HG02970 (cell line): ENCODE data around the gene BIRC7.

ENCODE experiments used
- ATAC-seq: cut with Tn5 transposase; IDR thresholded peaks from one replicate; pipeline ENCODE4 v1.9.1; 2021; ENCODE audit warnings: mild to moderate bottlenecking, moderate library complexity, moderate number of reproducible peaks; ENCODE audit not compliant: unreplicated experiment, low FRiP score

The BIRC7 gene

DNA sequence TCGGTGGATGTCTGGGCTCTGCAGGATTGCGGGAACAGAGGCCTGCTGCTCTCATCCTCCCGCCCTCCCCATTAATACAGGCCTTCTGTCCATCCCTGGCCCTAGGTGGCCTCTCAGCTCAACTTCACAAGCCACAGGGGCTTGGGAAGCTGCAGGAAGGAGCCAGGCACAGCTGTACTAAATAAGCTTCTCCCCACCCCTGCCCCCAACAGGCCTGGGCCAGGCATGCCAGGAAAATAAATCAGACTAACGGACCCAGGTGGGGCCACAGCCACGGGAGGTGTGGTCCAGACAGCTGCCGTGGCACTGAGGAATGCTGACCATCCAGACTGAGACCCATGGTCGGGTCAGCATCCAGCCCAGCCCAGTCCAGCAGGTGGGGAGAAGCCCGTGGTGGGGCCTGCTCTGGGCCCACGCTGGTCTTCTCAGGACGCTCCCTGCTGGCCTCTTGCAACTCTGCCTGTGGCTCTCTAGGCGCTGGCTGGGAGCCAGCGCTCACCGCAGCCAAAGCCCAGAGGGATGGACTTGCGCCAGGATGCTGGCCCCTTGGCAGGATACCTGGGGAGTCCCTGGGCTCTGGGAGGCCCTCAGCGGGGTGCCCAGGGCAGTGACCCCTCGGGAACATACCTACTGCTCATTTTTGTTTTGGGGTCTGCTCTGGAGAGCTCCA, 11.2 kb upstream of the BIRC7 start:
- no peak for ATAC-seq

DNA sequence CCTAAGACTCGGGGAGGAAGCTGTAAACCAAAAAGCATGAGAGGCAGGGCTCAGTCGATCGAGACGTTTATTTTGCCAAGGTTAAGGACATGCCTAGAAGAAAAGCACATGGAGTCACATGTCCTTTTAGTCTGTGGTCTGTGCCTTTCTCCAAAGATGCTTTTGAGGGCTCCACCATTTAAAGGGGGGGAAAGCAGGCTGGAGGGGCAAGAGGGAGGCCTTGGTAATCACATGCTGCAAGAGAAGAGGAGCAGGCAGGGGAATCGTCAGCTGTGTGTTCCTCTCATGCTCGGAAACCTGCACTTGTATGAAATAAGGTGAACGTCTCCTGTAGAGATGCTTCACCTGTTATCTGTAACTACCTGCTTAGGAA, 10.6 kb upstream of the BIRC7 start:
- ATAC-seq: no peak

DNA sequence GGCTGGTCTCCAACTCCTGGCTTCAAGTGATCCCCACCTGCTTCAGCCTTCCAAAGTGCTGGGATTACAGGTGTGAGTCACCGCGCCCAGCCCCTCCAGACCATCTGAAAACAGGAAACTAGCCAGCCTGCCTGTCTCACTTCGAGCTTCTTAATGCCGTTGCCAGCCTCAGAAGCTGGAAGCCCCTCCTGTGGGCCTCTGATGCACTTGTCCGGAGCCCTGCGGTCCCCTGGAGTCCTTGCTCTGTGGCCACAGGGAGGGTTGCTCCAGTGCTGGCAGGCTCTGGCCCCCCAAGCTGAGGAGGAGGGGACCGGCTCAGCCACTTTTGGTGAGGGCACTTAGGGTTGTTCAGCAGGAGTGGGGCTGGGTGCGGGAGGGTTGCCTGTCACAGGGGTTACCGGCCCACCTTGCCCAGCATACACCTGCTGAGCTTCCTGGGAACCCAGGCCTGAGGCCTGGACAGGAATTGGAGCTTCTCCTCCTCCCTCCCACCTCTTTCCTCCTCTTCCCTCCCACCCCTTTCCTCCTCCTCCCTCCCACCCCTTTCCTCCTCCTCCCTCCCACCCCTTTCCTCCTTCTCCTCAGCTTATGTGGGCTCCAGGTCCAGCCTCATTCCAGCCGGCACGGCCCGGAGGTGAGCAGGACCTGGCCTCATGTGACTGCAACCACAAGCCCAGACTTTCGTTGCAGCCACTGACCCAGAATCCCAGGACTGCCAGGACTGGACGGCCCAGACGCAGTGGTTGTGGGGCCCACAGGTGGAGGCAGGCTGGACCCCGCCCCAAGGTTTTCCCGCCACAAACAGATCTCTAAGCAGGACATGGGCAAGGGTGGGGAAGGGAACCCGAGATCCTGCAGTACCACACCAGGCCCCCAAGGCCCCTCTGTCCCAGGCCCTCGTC, 9.4 kb upstream of the BIRC7 start:
- ATAC-seq: no peak

DNA sequence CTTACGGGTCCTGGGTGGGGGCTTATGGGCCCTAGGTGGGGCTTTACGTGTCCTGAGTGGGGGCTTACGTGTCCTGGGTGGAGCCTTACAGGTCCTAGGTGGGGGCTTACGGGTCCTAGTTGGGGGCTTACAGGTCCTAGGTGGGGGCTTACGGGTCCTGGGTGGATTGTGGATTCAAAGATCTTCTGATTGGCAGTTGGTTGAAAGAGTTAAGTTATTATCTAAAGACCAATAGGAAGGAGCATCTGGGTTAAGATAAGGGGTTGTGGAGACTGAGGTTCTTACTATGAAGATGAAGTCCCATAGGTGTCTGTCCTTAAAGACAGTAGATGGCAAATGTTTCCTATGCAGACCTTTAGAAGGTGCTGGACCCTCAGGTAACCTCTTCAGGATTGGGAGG, 8.4 kb upstream of the BIRC7 start:
- no peak for ATAC-seq

DNA sequence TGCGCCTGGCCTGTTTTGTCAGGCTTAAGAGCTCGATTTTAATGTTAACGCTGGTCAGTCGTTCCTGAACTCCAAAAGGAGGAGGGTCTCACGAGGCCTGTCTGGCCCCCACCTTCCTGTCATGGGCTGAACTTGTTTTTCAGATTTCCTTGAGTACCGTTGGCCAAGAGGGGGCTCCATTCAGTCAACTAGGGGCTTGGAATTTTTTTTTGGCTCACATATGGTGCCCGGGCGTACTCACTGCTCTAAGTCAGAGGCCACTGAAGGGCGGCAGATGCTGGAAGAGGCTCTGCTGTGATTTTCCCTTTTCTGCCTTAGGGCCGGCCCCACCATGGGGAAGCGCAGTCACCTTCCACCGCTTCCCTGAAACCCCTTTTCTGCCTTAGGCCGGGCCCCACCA, 6.9 kb upstream of the BIRC7 start:
- no peak for ATAC-seq

DNA sequence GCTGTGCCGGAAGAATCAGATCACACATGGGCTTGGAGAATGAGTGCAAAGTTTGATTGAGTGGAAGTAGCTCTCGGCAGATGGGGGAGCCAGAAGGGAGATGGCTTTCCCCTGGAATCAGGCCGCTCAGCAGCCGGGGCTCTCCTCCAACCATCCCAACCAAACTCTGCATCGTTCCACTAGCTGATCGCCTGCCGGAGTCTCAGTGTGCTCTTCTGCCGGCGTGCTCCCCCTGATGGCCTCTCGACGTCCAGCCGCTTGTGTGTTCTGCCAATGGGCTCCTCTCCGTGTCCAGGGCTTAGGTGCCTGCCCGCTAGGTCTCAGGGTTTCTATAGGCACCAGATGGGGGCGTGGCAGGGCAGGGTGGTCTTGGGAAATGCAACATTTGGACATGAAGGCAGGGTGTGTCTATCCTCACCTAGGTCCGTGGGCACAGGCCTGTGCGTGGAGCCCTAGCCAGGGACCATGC, 4.9 kb upstream of the BIRC7 start:
- no peak for ATAC-seq

DNA sequence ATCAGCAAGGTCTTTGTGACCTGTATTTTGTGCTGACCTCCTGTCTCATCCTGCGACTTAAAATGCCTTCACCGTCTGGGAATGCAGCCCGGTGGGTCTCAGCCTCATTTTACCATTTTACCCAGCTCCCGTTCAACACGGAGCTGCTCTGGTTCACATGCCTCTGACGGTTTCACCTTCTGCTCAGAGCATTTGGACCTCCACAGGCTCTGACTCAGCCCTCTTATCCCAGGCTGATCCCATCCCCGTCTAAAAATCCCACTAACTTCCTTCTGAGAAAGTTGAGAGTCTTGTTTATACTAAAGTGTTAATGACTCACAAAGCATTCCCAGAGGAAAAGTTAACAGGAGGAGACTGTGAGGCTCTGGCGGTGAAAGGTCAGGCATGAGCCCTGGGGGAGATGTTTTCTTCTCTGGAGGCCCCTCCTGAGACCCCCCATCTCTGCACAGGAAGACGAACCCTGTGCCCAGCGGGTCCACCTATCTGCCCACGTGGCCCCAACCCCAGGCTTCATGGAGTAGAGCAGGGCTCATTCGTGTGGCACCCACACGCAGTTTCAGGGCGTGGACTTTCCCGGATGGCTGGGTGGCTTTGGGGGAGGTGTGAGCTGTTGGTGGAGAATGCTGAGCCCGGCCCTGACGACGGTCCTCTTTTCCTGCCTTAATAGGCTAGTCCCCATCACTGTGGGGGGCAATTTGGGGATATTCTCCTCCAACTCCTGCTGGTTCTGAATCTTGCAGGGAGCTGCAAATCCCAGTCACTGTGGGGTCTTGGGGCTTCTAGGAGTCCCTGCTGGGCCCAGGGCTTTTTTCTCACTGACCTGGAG, 3.3 kb upstream of the BIRC7 start:
- ATAC-seq: no peak

DNA sequence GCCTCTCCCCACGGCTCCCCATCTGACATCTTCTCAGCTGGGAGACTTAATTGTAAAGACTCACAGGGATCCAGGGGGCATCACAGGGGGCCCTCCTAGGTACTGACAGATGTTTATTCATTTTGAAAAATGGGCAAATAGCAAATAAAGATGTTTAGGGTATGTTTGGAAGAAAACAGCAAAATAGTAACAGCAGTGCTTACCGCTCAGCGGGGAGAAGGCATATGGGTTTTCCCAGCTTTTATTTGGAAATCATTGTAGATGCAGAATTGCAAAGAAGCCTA, 2.7 kb upstream of the BIRC7 start:
- ATAC-seq: no peak

DNA sequence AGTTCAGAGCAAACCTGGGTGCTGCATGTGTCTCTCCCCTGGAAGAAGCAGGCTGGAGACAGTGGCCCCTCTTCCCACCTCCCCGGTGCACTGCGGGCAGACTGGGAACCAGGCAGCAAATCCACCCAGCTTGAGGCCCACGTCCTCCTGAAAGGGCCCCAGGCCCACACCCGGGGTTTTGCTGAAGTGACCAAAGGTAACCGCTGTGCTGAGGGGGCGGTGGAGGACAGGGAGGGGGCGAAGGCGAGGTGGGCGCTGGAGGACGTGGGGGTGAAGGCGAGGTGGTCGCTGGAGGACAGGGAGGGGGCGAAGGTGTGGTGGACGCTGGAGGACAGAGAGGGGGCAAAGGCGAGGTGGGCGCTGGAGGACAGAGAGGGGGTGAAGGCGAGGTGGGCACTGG, 1.8 kb upstream of the BIRC7 start:
- ATAC-seq: no peak

DNA sequence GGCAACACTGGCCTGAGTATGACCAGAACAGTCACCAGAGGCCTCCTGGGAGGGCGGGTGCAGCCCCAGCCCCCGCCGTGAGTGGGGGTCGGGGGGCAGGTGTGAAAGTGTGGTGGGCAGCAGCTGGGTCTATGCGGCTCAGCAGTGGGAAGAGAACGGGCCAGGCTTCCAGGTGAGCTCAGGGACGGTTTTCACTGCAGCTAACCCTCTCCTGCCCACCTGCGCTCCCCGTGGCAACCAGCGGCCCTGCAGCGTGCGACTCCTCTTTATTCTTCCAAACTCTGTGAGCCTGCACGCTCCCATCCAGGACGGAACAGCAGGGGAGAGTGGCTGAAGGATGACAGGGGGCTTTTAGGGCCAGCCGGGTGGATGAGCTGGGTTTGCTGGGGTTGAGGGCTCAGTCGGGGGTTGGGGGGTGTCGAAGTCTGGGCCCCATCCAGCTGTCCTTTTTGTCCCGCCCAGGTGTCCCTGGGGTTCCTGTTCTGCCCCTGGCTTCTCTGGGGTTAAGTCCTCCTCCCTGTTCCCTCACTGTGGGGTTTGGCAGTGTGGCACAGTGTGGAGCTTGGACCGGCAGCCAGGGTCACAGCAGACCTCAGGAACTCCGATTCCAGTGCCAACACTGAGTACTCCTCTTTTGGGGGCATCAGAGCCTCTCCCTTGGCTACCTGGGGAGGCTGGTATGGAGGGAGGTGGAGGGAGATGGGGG, 859 bp upstream of the BIRC7 start:
- ATAC-seq: no peak

DNA sequence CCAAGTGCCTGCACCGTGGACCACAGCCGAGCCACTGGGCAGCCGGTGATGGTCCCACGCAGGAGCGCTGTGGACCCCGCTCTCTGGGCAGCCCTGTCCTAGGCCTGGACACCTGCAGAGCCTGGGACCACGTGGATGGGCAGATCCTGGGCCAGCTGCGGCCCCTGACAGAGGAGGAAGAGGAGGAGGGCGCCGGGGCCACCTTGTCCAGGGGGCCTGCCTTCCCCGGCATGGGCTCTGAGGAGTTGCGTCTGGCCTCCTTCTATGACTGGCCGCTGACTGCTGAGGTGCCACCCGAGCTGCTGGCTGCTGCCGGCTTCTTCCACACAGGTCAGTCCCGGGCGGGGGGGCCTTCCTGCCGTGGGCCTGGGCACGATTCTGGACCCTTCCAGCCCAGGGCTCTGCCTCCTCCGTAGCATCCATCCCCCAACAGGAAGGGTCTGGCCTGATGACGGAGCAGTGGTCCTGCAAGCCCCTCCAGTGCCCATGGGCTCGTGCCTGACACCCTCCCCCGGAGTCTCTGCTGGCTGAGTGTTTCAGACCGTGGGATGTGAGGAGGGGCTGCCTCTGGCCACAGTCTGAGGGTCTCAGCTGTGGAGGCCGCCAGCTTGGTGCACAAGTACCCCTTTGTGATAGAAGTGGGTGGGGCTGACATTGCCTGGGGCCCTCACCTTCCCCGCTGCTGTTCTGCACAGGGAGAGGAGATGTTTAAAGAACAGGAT, 572 bp downstream of the BIRC7 start:
- no peak for ATAC-seq

DNA sequence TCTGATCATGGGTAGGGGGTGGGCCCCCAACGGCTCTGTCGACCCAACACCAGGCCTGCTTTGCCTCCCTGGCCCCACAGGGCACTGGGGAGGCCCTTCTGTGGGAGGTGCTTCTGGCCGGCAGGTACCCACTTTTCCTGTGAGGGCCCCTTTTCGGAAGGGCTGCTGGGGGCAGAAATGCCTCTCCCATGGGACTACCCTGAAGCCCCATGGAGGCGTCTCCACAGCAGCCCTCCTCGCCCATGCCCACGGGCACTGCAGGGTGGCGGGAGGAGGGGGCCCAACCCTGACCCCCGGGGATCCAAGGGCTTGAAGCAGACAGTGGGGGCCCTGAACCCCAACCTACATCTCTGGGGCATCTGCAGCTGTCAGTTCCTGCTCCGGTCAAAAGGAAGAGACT, 2.3 kb downstream of the BIRC7 start:
- no peak for ATAC-seq

DNA sequence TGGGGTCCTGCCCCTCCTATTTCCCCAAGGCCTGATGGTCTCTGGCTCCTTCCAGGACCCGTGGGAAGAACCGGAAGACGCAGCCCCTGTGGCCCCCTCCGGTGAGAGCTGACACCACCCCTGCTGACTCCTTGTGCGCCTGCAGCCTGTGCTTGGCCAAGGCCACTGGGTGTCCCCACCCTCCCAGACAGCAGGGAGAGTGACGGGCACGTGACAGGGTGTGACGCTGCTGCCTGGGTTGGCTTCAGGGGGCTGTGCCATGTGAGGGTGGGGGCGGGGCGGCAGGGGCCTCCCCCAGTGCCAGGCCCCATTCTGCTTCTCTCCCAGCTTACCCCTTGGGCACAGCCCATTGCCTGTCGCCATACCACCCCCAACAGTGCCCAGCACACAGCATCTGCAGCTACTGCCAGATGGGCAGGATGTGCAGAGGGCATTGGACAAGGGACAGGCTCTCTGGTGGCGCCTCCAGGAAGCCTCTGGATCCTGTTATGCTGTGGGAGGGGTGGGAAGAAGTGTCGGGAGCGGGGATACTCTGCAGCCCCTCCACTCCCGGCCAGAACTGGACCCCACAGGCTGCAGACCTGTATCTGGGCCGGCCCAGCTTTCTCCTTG, 2.9 kb downstream of the BIRC7 start:
- ATAC-seq: no peak

DNA sequence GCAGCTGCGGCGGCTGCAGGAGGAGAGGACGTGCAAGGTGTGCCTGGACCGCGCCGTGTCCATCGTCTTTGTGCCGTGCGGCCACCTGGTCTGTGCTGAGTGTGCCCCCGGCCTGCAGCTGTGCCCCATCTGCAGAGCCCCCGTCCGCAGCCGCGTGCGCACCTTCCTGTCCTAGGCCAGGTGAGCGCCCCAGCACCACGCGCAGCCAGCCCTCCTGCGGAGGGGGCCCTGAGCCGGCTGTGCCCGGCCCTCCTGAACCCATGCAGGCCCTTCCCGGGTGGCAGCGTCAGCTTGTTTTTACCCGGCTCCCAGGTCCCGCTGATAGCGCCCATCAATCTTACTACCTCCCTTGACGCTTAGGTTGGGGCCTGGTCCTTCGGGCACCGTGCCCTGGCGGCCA, 3.7 kb downstream of the BIRC7 start:
- ATAC-seq: no peak

DNA sequence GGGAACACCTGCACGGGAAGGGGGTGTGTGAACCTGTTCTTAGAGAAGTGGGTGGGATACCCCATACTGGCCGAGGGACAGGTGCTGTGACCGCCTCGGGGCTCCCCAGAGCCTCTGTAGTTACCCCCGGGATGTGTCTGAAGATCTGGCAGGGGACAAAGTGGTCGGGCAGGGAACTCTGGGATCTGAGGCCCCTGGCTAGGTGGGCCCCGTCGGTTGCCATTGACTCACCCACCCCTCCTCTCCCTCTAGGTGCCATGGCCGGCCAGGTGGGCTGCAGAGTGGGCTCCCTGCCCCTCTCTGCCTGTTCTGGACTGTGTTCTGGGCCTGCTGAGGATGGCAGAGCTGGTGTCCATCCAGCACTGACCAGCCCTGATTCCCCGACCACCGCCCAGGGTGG, 4.3 kb downstream of the BIRC7 start:
- no peak for ATAC-seq

DNA sequence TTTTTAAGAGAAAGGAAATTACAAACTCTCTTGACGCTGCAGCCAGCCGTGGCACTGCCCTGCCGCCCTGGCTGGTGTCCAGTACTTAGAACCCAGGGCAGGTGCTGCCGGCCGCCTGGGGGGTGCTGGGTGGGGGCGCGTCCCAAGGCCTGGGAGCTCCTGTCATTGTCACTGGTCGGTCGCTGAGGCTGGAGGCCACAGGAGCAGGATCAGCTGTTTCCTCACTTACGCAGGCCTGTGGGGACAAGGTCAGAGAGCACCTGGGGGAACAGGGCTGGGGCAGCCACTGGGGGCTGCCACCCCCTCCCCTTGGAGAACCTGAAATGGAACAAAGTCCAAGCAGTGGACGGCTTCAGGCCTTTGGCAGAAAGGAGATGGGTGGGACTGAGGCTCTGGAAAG, 5.6 kb downstream of the BIRC7 start:
- no peak for ATAC-seq

DNA sequence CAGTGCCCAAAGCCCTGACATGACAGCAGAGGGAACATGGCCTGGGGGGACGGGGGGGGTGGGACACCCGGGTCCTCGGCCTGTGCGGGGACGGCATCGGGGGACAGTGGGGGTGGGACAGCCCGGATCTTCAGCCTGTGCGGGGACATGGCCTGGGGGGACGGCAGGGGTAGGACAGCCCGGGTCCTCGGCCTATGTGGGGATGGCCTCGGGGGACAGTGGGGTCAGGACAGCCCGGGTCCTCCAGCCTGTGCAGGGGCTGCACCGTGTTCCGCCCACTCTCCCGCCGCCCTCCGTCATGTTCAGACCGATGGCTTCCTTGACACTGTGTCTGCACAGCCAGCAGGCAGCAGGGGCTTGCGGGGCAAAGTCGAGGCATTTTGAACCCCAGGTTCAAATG, 7.0 kb downstream of the BIRC7 start:
- ATAC-seq: no peak

DNA sequence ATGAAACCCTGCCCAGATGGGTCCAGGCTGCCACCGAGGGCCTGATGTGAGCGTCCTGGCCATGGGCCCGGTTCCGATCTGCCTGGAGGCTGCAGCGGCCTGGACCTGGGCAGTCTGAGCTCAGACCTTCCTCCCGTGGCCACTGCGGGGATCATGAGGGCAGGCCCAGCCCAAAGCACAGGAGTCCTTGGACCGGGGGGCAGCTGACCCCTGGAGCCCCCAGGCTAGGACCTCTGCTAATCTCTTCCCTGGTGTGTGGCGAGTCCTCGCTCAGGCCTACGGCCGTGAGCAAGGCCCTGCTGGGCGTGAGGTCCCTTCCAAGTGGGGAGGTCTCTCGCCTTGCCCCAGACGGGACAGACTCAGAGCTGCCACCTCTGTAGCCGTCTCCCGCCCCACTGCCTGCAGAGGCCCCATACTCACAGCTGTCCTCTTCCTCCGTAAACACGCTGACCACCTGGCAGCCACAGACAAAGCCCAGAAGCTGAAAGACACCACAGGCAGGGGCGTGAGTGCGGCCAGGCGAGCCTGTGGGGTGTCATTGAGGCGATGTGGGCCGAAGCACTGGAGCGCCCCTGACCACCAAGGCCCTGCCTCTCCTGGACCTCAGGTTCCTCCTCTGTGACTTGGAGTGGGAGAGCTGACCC, 8.0 kb downstream of the BIRC7 start:
- ATAC-seq: no peak

DNA sequence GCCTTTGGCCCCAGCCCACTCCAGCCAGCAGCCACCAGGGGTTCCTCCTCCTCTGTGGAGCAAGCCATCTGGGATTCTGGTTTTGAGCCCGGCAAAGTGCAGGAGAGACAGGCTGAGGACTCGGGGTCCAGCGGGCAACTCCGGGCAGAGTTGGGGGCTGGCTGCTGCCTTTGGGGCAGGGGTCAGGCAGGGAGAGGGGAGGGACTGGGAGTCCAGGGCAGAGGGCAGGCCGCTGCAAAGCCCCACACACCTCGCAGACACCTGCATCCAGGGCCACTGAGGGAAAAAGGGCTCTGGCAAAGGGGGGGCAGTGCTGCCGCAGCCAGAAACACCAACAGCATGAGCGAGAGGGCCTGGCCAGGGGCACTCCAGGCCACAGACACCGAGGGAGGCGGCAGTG, 8.8 kb downstream of the BIRC7 start:
- ATAC-seq: no peak
